ENCODE results near the gene PDE9A.
A peak's percentile ranks its signal among the peaks of the same experiment; 100 is the strongest.

The PDE9A gene

DNA sequence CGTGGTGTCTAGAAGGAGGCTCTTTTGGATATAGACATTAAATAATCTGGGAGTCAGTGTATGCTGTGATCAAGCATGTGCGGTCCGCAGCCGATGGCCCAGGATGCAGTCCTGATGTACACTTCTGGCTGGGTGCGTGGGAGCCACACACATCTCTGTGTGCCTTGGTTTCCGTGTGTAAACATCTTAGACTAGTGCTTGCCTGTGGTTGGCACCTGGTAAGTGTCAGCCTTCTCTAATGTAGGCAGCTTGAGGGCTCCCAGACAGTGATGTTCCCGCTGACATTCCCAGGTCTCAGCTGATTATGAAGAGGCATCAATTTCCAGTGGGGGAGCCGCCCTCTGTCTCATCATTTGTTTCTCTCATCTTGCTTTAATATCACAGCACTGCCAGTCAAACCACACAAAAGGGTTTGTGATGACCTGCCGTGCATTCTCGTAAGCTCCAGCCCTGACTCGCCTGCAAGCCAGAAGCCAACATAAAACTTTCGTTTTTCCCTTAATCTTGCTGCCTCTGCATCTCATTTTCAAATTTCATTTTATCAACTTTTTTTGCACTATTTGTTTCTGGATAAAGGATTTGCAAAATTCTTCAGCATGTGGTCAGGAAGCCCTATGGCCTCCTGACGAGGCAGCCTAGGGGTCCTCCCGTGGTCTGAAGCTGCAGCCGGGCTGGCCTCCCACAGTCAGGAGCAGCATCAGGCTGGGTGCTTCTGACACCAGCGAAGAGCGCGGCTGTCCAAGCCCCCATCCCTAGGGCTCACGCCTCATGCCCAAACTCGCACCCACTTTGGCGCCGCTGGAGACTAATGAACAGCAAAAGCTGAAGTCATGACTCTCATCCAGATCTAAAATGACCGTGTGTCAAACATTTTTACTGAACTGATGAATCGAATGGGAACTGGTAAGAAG, 28.1 kb downstream of the PDE9A start:
- DNase-seq (peak; percentile 33), ATAC-seq (ENCODE audit: insufficient read depth, low read depth) (no peak)
- Histone ChIP-seq H2AFZ (ENCODE audit: low read depth, low read length) (no peak overlapping the region), H4K20me1 (ENCODE audit: insufficient read depth, low read length) (no peaks in the 10 kb centered on the region), H3K4me2 (ENCODE audit: insufficient read depth, low read length) (no peak overlapping the region), H3K27ac (ENCODE audit: low read length) (peak overlapping the region; percentile 21; the same call in 1 of the 2 replicates), H3K9me3 (ENCODE audit: insufficient read depth, low read length, severe bottlenecking) (no peaks in the 10 kb centered on the region), H3K4me3 (ENCODE audit: low read depth in 1 of 2, low read length in 2 of 2) (no peak overlapping the region), H3K4me1 (ENCODE audit: insufficient read depth, low read length) (peaks cover 64% of the 10 kb centered on the region), H3K9ac (ENCODE audit: low read depth, low read length) (no peak overlapping the region), H3K36me3 (ENCODE audit: insufficient read depth, low read length) (no peaks in the 10 kb centered on the region), H3K79me2 (ENCODE audit: insufficient read depth, low read length) (no peaks in the 10 kb centered on the region), H3K27me3 (ENCODE audit: insufficient read depth, low read length, poor library complexity) (no peaks in the 10 kb centered on the region)
- no peak for TF ChIP-seq EZH2 (IDR thresholded peaks at IDR 0.05; ENCODE audit: borderline replicate concordance, low read depth, low read length, severe bottlenecking)
- TF ChIP-seq CTCF (IDR thresholded peaks at IDR 0.05; ENCODE audit: borderline replicate concordance, extremely low read depth, low read length, poor library complexity, severe bottlenecking), result no peak

GRCh38 chr21:42682661-42683210, 29.3 kb downstream of the PDE9A start:
- no peaks in the 10 kb centered on the region for H3K27me3 ChIP-seq (ENCODE audit: insufficient read depth, low read length, poor library complexity)
- no peak for DNase-seq
- H3K79me2 ChIP-seq (ENCODE audit: insufficient read depth, low read length), result no peaks in the 10 kb centered on the region
- no peak for ATAC-seq (ENCODE audit: insufficient read depth, low read depth)
- TF ChIP-seq CTCF (IDR thresholded peaks at IDR 0.05; ENCODE audit: borderline replicate concordance, extremely low read depth, low read length, poor library complexity, severe bottlenecking) (no peak), EZH2 (IDR thresholded peaks at IDR 0.05; ENCODE audit: borderline replicate concordance, low read depth, low read length, severe bottlenecking) (no peak)
- peak overlapping the region; percentile 97 for H3K27ac ChIP-seq (ENCODE audit: low read length)
- peak overlapping the region in 1 of 2 experiments; percentile 32; a peak in 2 of 4 replicates for H3K4me3 ChIP-seq (ENCODE audit: low read depth in 1 of 2, low read length in 2 of 2)
- H3K9me3 ChIP-seq (ENCODE audit: insufficient read depth, low read length, severe bottlenecking), result no peaks in the 10 kb centered on the region
- peak overlapping the region; percentile 71 for H3K4me2 ChIP-seq (ENCODE audit: insufficient read depth, low read length)
- H3K36me3 ChIP-seq (ENCODE audit: insufficient read depth, low read length), result no peaks in the 10 kb centered on the region
- H4K20me1 ChIP-seq (ENCODE audit: insufficient read depth, low read length), result no peaks in the 10 kb centered on the region
- no peak overlapping the region for H2AFZ ChIP-seq (ENCODE audit: low read depth, low read length)
- H3K9ac ChIP-seq (ENCODE audit: low read depth, low read length), result peak overlapping the region; percentile 51
- H3K4me1 ChIP-seq (ENCODE audit: insufficient read depth, low read length), result peaks cover 63% of the 10 kb centered on the region

- Histone ChIP-seq H3K9ac (ENCODE audit: low read depth, low read length) (peak overlapping the region; percentile 51), H3K4me1 (ENCODE audit: insufficient read depth, low read length) (peaks cover 54% of the 10 kb centered on the region), H3K36me3 (ENCODE audit: insufficient read depth, low read length) (no peaks in the 10 kb centered on the region), H3K4me2 (ENCODE audit: insufficient read depth, low read length) (peak overlapping the region; percentile 71), H3K79me2 (ENCODE audit: insufficient read depth, low read length) (no peaks in the 10 kb centered on the region), H4K20me1 (ENCODE audit: insufficient read depth, low read length) (no peaks in the 10 kb centered on the region), H3K27me3 (ENCODE audit: insufficient read depth, low read length, poor library complexity) (no peaks in the 10 kb centered on the region), H3K4me3 (ENCODE audit: low read depth in 1 of 2, low read length in 2 of 2) (peak overlapping the region in 1 of 2 experiments; percentile 32; a peak in 2 of 4 replicates), H2AFZ (ENCODE audit: low read depth, low read length) (peak overlapping the region; percentile 23; the same call in 1 of the 2 replicates), H3K27ac (ENCODE audit: low read length) (peak overlapping the region; percentile 97), H3K9me3 (ENCODE audit: insufficient read depth, low read length, severe bottlenecking) (no peaks in the 10 kb centered on the region)
- DNase-seq (peak; percentile 95), ATAC-seq (ENCODE audit: insufficient read depth, low read depth) (peak; percentile 80)
- TF ChIP-seq CTCF (IDR thresholded peaks at IDR 0.05; ENCODE audit: borderline replicate concordance, extremely low read depth, low read length, poor library complexity, severe bottlenecking) (no peak), EZH2 (IDR thresholded peaks at IDR 0.05; ENCODE audit: borderline replicate concordance, low read depth, low read length, severe bottlenecking) (no peak)
Observed at GRCh38 chr21:42683371-42684108, 30.1 kb downstream of the PDE9A start.

All from DND-41 (cell line).